HepG2 (cell line): ENCODE results near the gene SUN1. TPM values are rescaled to one million over a fixed set of nuclear protein-coding genes. Genes with fewer than 3 reads are reported as not detected.

Experiments
- KDM5A ChIP-seq: fragments of 200-600 bp; sonication (generic); IDR thresholded peaks from 2 replicates; pipeline ENCODE4 v1.7.0; 2018; ENCODE audit warnings: antibody characterized with exemption, mild to moderate bottlenecking, low read length, borderline replicate concordance
- KLF6 ChIP-seq: IDR thresholded peaks from 2 replicates; pipeline ENCODE4 v1.8.0; 2016; ENCODE audit warnings: missing biosample characterization, missing genetic modification reagents
- LBX2 ChIP-seq: sonication (generic); formaldehyde crosslinking; IDR thresholded peaks from 2 replicates; pipeline ENCODE4 v1.5.0; 2020; ENCODE audit warnings: missing genetic modification reagents, mild to moderate bottlenecking, borderline replicate concordance
- NFE2L2 ChIP-seq: fragments of 150-350 bp; IDR thresholded peaks from 2 replicates; pipeline ENCODE4 v1.6.1; 2014; ENCODE audit warnings: low read length
- PHF21A ChIP-seq: sonication (generic); formaldehyde crosslinking; IDR thresholded peaks from 2 replicates; pipeline ENCODE4 v1.5.0; 2020; ENCODE audit warnings: mild to moderate bottlenecking, missing genetic modification reagents
- RAD21 ChIP-seq: fragments of 450-650 bp; formaldehyde crosslinking; IDR thresholded peaks from 2 replicates; pipeline ENCODE4 v1.5.0; 2020; ENCODE audit warnings: mild to moderate bottlenecking
- SOX6 ChIP-seq, 2 experiments: fragments of 450-650 bp in 1 of 2; sonication (generic) in 1 of 2; formaldehyde crosslinking in 1 of 2; IDR thresholded peaks; 2 replicates each; pipeline versions ENCODE4 v1.4.0 to v1.6.1; 2017 to 2020; ENCODE audit warnings: antibody characterized with exemption in 1 of 2, mild to moderate bottlenecking in 1 of 2, missing genetic modification reagents in 1 of 2
- ZNF256 ChIP-seq: sonication (generic); formaldehyde crosslinking; conservative IDR thresholded peaks from 2 replicates; pipeline ENCODE4 v1.4.0; 2020; ENCODE audit warnings: missing genetic modification reagents
- ZNF503 ChIP-seq: sonication (generic); formaldehyde crosslinking; IDR thresholded peaks from 2 replicates; pipeline ENCODE4 v1.4.0; 2020; ENCODE audit warnings: missing genetic modification reagents
- ZNF543 ChIP-seq: sonication (generic); formaldehyde crosslinking; IDR thresholded peaks from 2 replicates; pipeline ENCODE4 v1.4.0; 2020; ENCODE audit warnings: mild to moderate bottlenecking, missing genetic modification reagents
- ZNF569 ChIP-seq: sonication (generic); formaldehyde crosslinking; IDR thresholded peaks from 2 replicates; pipeline ENCODE4 v1.5.0; 2020; ENCODE audit warnings: mild to moderate bottlenecking, missing genetic modification reagents, moderate library complexity, borderline replicate concordance
- ZNF747 ChIP-seq: sonication (generic); formaldehyde crosslinking; IDR thresholded peaks from 2 replicates; pipeline ENCODE4 v1.8.1; 2023; ENCODE audit warnings: missing genetic modification reagents, mild to moderate bottlenecking, borderline replicate concordance
- ZSCAN25 ChIP-seq: sonication (generic); formaldehyde crosslinking; IDR thresholded peaks from 2 replicates; pipeline ENCODE4 v1.8.0; 2022; ENCODE audit warnings: mild to moderate bottlenecking, missing genetic modification reagents
- ZZZ3 ChIP-seq: sonication (generic); formaldehyde crosslinking; IDR thresholded peaks from 2 replicates; pipeline ENCODE4 v1.4.0; 2020; ENCODE audit warnings: missing genetic modification reagents, mild to moderate bottlenecking, borderline replicate concordance
- polyA plus RNA-seq, 8 experiments: library from polyadenylated mRNA; depleted of rRNA in 3 of 8; stranded (reverse) in 7 of 8; unstranded in 1 of 8; fragments of >200 nt; fragmentation: Illumina TruSeq in 4 of 8; extraction: Trizol in 4 of 8; gene quantifications; 2 replicates each; pipeline versions ENCODE4 v1.2.1 to v1.2.3, GENCODE V29; 2011 to 2016; ENCODE audit warnings: low read depth in 4 of 8, missing spikeins in 1 of 8, mixed read lengths in 1 of 8; ENCODE audit not compliant: insufficient read depth in 1 of 8
- total RNA-seq, 5 experiments: library from RNA; depleted of rRNA; stranded (reverse); fragments of >200 nt; fragmentation: Illumina TruSeq; extraction: Trizol; gene quantifications; 2 replicates each; pipeline ENCODE4 v1.2.3, GENCODE V29; 2016; ENCODE audit warnings: low read depth in 1 of 5
- TF ChIP-seq, protein P1 (sequence below): sonication (generic); formaldehyde crosslinking; IDR thresholded peaks from 2 replicates; pipeline ENCODE4 v1.4.0; 2020; ENCODE audit warnings: missing genetic modification reagents, borderline replicate concordance
- TF ChIP-seq, protein P2 (sequence below): sonication (generic); formaldehyde crosslinking; IDR thresholded peaks from 2 replicates; pipeline ENCODE4 v1.8.0; 2022; ENCODE audit warnings: missing genetic modification reagents, low read depth, mild to moderate bottlenecking, borderline replicate concordance
- TF ChIP-seq, protein P3 (sequence below): IDR thresholded peaks from 2 replicates; pipeline ENCODE4 v1.6.1; 2016; ENCODE audit warnings: mild to moderate bottlenecking, missing biosample characterization, missing genetic modification reagents
- TF ChIP-seq, protein P4 (sequence below): sonication (generic); formaldehyde crosslinking; IDR thresholded peaks from 2 replicates; pipeline ENCODE4 v1.5.0; 2020; ENCODE audit warnings: missing genetic modification reagents

The SUN1 gene
- total and polyA plus RNA-seq, 2 of the 13 experiments (the other 11 are each of a cell fraction or from before 2014, with no cell fraction given), result 47.0 to 126 TPM

GRCh38 chr7:873367-874002 is 41.2 kb downstream of the SUN1 start (continued):
- TF ChIP-seq, protein P1, sequence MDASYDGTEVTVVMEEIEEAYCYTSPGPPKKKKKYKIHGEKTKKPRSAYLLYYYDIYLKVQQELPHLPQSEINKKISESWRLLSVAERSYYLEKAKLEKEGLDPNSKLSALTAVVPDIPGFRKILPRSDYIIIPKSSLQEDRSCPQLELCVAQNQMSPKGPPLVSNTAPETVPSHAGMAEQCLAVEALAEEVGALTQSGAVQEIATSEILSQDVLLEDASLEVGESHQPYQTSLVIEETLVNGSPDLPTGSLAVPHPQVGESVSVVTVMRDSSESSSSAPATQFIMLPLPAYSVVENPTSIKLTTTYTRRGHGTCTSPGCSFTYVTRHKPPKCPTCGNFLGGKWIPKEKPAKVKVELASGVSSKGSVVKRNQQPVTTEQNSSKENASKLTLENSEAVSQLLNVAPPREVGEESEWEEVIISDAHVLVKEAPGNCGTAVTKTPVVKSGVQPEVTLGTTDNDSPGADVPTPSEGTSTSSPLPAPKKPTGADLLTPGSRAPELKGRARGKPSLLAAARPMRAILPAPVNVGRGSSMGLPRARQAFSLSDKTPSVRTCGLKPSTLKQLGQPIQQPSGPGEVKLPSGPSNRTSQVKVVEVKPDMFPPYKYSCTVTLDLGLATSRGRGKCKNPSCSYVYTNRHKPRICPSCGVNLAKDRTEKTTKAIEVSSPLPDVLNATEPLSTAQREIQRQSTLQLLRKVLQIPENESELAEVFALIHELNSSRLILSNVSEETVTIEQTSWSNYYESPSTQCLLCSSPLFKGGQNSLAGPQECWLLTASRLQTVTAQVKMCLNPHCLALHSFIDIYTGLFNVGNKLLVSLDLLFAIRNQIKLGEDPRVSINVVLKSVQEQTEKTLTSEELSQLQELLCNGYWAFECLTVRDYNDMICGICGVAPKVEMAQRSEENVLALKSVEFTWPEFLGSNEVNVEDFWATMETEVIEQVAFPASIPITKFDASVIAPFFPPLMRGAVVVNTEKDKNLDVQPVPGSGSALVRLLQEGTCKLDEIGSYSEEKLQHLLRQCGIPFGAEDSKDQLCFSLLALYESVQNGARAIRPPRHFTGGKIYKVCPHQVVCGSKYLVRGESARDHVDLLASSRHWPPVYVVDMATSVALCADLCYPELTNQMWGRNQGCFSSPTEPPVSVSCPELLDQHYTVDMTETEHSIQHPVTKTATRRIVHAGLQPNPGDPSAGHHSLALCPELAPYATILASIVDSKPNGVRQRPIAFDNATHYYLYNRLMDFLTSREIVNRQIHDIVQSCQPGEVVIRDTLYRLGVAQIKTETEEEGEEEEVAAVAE (CRISPR knock-in tag), result peak; percentile 95
- TF ChIP-seq ZZZ3 (CRISPR knock-in tag) (peak; percentile 23; the same call in 1 of the 2 replicates), ZNF256 (CRISPR knock-in tag) (0 out of 2 replicates have a peak, but pooled peaks have one; percentile 33), ZNF503 (CRISPR knock-in tag) (peak; percentile 41; the same call in 1 of the 2 replicates), KDM5A (no peak), ZNF747 (CRISPR knock-in tag) (0 out of 2 replicates have a peak, but pooled peaks have one; percentile 65), NFE2L2 (no peak), ZNF543 (0 out of 2 replicates have a peak, but pooled peaks have one; percentile 78), LBX2 (peak; percentile 87; the same call in 1 of the 2 replicates), KLF6 (CRISPR knock-in tag) (peak; percentile 98), RAD21 (CRISPR knock-in tag) (peak; percentile 80), ZSCAN25 (CRISPR knock-in tag) (peak; percentile 77; the same call in 1 of the 2 replicates), SOX6 (IDR thresholded peaks at IDR 0.05) (no peak), SOX6 (CRISPR knock-in tag; IDR thresholded peaks at IDR 0.05) (peak; percentile 62), PHF21A (CRISPR knock-in tag) (0 out of 2 replicates have a peak, but pooled peaks have one; percentile 33), ZNF569 (CRISPR knock-in tag) (no peak)
- TF ChIP-seq, protein P2, sequence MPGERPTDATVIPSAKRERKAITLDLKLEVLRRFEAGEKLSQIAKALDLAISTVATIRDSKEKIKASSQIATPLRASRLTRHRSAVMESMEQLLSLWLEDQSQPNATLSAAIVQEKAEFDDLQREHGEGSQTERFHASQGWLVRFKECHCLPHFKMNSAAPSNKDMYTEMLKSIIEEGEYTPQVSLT, result 0 out of 2 replicates have a peak, but pooled peaks have one; percentile 32
- TF ChIP-seq, protein P3, sequence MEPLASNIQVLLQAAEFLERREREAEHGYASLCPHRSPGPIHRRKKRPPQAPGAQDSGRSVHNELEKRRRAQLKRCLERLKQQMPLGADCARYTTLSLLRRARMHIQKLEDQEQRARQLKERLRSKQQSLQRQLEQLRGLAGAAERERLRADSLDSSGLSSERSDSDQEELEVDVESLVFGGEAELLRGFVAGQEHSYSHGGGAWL (CRISPR knock-in tag), result peak; percentile 96
- TF ChIP-seq, protein P4, sequence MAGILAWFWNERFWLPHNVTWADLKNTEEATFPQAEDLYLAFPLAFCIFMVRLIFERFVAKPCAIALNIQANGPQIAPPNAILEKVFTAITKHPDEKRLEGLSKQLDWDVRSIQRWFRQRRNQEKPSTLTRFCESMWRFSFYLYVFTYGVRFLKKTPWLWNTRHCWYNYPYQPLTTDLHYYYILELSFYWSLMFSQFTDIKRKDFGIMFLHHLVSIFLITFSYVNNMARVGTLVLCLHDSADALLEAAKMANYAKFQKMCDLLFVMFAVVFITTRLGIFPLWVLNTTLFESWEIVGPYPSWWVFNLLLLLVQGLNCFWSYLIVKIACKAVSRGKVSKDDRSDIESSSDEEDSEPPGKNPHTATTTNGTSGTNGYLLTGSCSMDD (CRISPR knock-in tag), result peak; percentile 71; the same call in 1 of the 2 replicates
